Sigmoid colon (tissue), 7 donors: ENCODE data around the gene OVCA2. TPM values are rescaled to one million over a fixed set of nuclear protein-coding genes. Genes with fewer than 3 reads are reported as not detected.
A peak's percentile ranks its signal among the peaks of the same experiment; 100 is the strongest.

Source experiments
- DNase-seq: peaks from one replicate; pipeline ENCODE4 v3.0.0-alpha.2; 2019
- H3K27ac ChIP-seq, 4 donors: fragments of 200-600 bp; sonication (generic); one replicate each; pipeline ENCODE4 v1.5.1; 2016 to 2019; ENCODE audit warnings: mild to moderate bottlenecking in 1 of 4
- H3K27me3 ChIP-seq, 3 donors: fragments of 200-600 bp; sonication (generic); one replicate each; pipeline ENCODE4 v1.5.1; 2019; ENCODE audit warnings: mild to moderate bottlenecking in 1 of 3
- H3K36me3 ChIP-seq, 4 donors: fragments of 200-600 bp; sonication (generic); one replicate each; pipeline ENCODE4 v1.5.1; 2016 to 2019
- H3K4me1 ChIP-seq, 4 donors: fragments of 200-600 bp; sonication (generic); one replicate each; pipeline ENCODE4 v1.5.1; 2017 to 2019
- H3K4me3 ChIP-seq, 4 donors: fragments of 200-600 bp; sonication (generic); one replicate each; pipeline ENCODE4 v1.5.1; 2017 to 2019; ENCODE audit warnings: mild to moderate bottlenecking in 2 of 4, moderate library complexity in 1 of 4
- H3K9me3 ChIP-seq, 4 donors: fragments of 200-600 bp in 3 of 4; sonication (generic) in 3 of 4; one replicate each; pipeline versions ENCODE4 v1.5.1 to v1.6.1; 2013 to 2019
- EP300 ChIP-seq, 4 donors: sonication (generic); formaldehyde crosslinking; IDR thresholded peaks; one replicate each; pipeline ENCODE4 v1.6.1; 2017; ENCODE audit warnings: antibody characterized with exemption in 4 of 4
- POLR2A ChIP-seq, 2 donors: fragments of 450-650 bp; IDR thresholded peaks; one replicate each; pipeline ENCODE4 v1.6.1; 2016; ENCODE audit warnings: antibody characterized with exemption in 2 of 2, mild to moderate bottlenecking in 2 of 2, moderate library complexity in 2 of 2
- POLR2AphosphoS5 ChIP-seq, 4 donors: sonication (generic); formaldehyde crosslinking; IDR thresholded peaks; one replicate each; pipeline ENCODE4 v1.6.1; 2017; ENCODE audit warnings: antibody characterized with exemption in 4 of 4
- WGBS, 2 donors: extraction: QIAGEN DNeasy Blood & Tissue Kit; methylation state at CpG; one replicate each; pipeline ENCODE4 v1.1.7; 2013; 5-methylcytosine and 5-hydroxymethylcytosine counted together
- intact Hi-C: fragments of 100-400 bp; cut with DNase I; formaldehyde crosslinking; loops from one replicate; pipeline ENCODE4 v1.15.1; 2023
- polyA plus RNA-seq, 3 donors: library from polyadenylated mRNA; stranded (reverse); fragments of 200-250 nt; gene quantifications; one replicate each; pipeline ENCODE4 v1.2.3, GENCODE V29; 2013
- total RNA-seq, 4 donors: library from RNA; depleted of rRNA; stranded (reverse); fragments of >200 nt; gene quantifications; one replicate each; pipeline ENCODE4 v1.1.0, GENCODE V29; 2016
- TF ChIP-seq, protein P1 (sequence below), 4 experiments: fragments of 450-650 bp in 3 of 4; fragments of 200-600 bp in 1 of 4; IDR thresholded peaks; one replicate each; pipeline ENCODE4 v1.5.1; 2016 to 2019; ENCODE audit warnings: antibody characterized with exemption in 4 of 4, mild to moderate bottlenecking in 3 of 4, moderate library complexity in 2 of 4
- donor health status: healthy with polysubstance abuse.
- donor health status: Bipolar disorder and iron deficiency.
- donor health status: healthy.

OVCA2 gene
- total and polyA plus RNA-seq, 7 donors = 26.3 to 66.8 (median 43.0) TPM

DNA sequence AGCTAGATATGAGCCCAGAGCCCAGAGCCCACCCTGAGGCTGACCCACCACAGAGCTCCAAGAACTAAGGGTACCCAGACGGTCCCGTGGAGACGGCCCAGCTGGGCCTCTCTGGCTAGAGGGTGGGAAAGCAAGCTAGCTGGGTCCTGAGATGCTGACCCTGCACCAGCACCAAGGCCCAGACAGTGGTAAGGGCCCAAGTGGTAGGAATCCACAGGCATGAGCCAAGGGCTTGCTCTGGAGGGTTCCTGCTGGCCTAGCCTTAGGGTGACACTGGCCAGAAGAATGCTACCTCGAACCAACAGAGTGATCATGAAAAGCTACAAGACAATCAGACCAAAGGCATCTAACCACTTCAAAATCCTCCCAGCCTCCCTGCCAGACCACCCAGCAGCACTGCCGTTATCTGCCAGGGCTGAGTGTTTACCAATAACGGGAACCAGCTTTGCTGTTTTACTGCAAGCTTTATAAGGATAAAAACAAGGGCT lies 26.3 kb downstream of the OVCA2 start:
- 71 to 82% methylated on average over 6 of the region's 6 CpGs for WGBS, 2 donors
- Histone ChIP-seq H3K27me3 (no peaks in the 10 kb centered on the region), H3K36me3 (peaks cover 0 to 43% (median 2%) of the 10 kb centered on the region in 4 donors), H3K4me3 (no peak overlapping the region), H3K4me1 (peaks cover 0 to 75% (median 68%) of the 10 kb centered on the region in 4 donors), H3K27ac (peak overlapping the region; percentile 88 to 92 (median 91)), H3K9me3 (no peaks in the 10 kb centered on the region)
- no peak for TF ChIP-seq POLR2AphosphoS5 (IDR thresholded peaks at IDR 0.05)
- no peak for TF ChIP-seq POLR2A (IDR thresholded peaks at IDR 0.05)
- TF ChIP-seq, protein P1, sequence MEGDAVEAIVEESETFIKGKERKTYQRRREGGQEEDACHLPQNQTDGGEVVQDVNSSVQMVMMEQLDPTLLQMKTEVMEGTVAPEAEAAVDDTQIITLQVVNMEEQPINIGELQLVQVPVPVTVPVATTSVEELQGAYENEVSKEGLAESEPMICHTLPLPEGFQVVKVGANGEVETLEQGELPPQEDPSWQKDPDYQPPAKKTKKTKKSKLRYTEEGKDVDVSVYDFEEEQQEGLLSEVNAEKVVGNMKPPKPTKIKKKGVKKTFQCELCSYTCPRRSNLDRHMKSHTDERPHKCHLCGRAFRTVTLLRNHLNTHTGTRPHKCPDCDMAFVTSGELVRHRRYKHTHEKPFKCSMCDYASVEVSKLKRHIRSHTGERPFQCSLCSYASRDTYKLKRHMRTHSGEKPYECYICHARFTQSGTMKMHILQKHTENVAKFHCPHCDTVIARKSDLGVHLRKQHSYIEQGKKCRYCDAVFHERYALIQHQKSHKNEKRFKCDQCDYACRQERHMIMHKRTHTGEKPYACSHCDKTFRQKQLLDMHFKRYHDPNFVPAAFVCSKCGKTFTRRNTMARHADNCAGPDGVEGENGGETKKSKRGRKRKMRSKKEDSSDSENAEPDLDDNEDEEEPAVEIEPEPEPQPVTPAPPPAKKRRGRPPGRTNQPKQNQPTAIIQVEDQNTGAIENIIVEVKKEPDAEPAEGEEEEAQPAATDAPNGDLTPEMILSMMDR (IDR thresholded peaks at IDR 0.05) = no peak
- DNase-seq = peak; percentile 75
- intact Hi-C loops = no loop called here

DNA sequence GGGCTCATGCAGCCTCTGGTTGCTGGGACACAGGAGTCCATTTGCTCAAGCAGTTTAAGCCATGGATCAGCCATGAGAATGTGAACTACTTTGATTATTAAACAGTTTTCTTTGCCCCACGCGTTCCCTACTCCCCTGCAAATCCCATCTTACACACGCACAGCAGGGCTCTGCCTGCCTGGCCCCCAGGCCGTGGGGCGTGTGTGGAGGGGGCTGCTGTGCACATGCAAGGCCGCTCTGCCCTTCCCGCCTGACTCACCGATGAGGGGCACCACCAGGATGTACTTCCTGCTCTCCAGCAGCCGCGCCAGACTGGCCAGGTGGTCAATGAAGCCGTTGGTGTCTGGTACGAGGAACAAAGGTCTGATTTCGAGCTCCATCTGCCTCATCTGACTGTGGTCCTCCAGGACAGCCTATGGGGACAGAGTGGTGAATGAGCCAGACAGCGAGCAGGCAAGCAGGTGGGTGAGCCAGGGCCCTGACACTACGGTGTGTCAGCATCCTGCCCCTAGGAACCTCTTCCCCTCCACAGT lies 26.8 kb downstream of the OVCA2 start:
- no peak for DNase-seq
- intact Hi-C loops = no loop called here
- H3K4me1 ChIP-seq = peaks cover 0 to 70% (median 63%) of the 10 kb centered on the region in 4 donors
- no peak overlapping the region for H3K4me3 ChIP-seq
- no peaks in the 10 kb centered on the region for H3K9me3 ChIP-seq
- H3K36me3 ChIP-seq = peaks cover 0 to 38% (median 2%) of the 10 kb centered on the region in 4 donors
- no peak for TF ChIP-seq POLR2A (IDR thresholded peaks at IDR 0.05)
- TF ChIP-seq, protein P1 (IDR thresholded peaks at IDR 0.05) = no peak
- 67 to 77% methylated on average over 15 of the region's 15 CpGs for WGBS, 2 donors
- H3K27me3 ChIP-seq = no peaks in the 10 kb centered on the region
- peak overlapping the region; percentile 88 to 92 (median 91) for H3K27ac ChIP-seq

DNA sequence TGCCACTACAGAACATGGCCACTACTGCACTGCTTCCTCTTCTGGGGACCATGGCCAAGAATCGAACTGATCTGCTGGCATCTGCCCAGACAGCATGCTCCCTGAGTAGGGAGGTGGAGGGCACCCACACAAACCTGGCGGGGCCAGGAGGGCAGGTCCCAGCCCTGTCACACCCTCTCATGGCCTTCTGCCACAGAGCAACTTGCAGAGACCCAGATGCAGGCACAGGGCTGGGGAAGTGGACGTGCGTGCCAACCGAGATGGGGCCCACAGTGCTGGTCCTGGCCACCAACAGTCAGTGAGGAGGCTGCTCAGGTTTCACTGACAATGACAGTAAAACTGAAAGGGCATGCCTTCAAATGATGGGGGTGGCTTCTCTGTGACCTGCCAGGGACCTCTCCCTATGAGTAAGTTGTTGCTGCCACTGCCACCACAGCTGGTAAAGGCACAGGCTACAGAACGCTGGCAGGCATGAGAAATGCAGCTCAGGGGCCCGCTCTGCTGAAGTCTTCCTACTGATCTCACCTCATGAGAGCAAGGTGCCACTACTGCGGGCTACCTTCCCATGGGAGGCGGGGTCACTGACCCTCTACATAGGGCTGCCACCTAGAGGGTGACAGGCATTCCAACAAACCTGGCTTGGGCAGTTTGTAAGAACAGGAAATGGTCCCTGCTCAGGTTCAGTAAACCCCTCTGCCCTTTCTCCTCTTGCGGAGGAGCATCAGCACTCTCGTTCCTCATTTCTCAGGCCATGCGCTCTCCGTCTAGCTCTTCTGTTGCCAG lies 28.6 kb downstream of the OVCA2 start:
- WGBS, 2 donors = 74 to 81% methylated on average over 13 of the region's 13 CpGs
- Histone ChIP-seq H3K36me3 (peaks cover 0 to 20% (median 2%) of the 10 kb centered on the region in 4 donors), H3K27me3 (no peaks in the 10 kb centered on the region), H3K4me1 (peaks cover 0 to 61% (median 45%) of the 10 kb centered on the region in 4 donors), H3K9me3 (no peaks in the 10 kb centered on the region), H3K4me3 (no peak overlapping the region), H3K27ac (peak overlapping the region; percentile 58 to 78 (median 74))
- TF ChIP-seq POLR2AphosphoS5 (IDR thresholded peaks at IDR 0.05) (no peak), EP300 (IDR thresholded peaks at IDR 0.05) (no peak), POLR2A (IDR thresholded peaks at IDR 0.05) (no peak)
- TF ChIP-seq, protein P1 (IDR thresholded peaks at IDR 0.05) = no peak
- intact Hi-C loops = no loop called here
- DNase-seq = no peak

DNA sequence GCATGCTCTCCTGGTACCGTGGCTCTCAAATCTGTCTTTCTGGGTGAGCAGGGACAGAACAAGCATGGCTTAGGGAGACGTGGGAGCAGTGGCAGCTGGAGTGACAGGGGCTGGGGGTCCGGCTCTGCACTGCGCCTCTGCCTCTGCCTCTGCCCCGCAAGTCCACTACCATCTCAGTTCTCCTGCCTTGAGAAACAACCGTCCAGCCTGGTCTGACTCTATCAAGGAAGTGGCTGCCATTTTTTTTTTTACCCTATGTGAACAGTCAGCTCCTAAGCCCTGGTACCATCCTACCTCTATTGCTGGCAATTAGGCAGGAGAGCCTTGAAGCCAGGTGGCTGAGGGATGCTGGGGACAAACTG lies 29.2 kb downstream of the OVCA2 start:
- Histone ChIP-seq H3K27ac (peak overlapping the region; percentile 58 to 78 (median 74)), H3K27me3 (no peaks in the 10 kb centered on the region), H3K4me1 (peaks cover 0 to 62% (median 46%) of the 10 kb centered on the region in 4 donors), H3K9me3 (no peaks in the 10 kb centered on the region), H3K4me3 (no peak overlapping the region), H3K36me3 (peaks cover 0 to 14% (median 2%) of the 10 kb centered on the region in 4 donors)
- TF ChIP-seq POLR2AphosphoS5 (IDR thresholded peaks at IDR 0.05) (no peak), POLR2A (IDR thresholded peaks at IDR 0.05) (no peak), EP300 (IDR thresholded peaks at IDR 0.05) (no peak)
- TF ChIP-seq, protein P1 (IDR thresholded peaks at IDR 0.05) = no peak
- intact Hi-C loops = no loop called here
- no peak for DNase-seq
- 85 to 91% methylated on average over 6 of the region's 6 CpGs for WGBS, 2 donors
